ENCODE data around the gene MAP1LC3B. TPM values are rescaled to one million over a fixed set of nuclear protein-coding genes. Genes with fewer than 3 reads are reported as not detected.

MAP1LC3B gene
- total RNA-seq, 1 experiment from 2014 or later = 56.0 TPM

GRCh38 chr16:87426423-87427215 is 34.5 kb downstream of the MAP1LC3B start:
- H3K9me2 ChIP-seq (replicated peaks; ENCODE audit: insufficient read depth, low read length) = no peaks in the 10 kb centered on the region
- H3K9me3 ChIP-seq (ENCODE audit: low read length) = no peaks in the 10 kb centered on the region
- H3K4me1 ChIP-seq (ENCODE audit: low read length) = no peaks in the 10 kb centered on the region
- no peak overlapping the region for H2AFZ ChIP-seq (ENCODE audit: low read length)
- no peaks in the 10 kb centered on the region for H3K27me3 ChIP-seq (ENCODE audit: low read length)
- H4K20me1 ChIP-seq (ENCODE audit: insufficient read depth, low read depth, low read length) = no peaks in the 10 kb centered on the region
- no peak overlapping the region for H3K9ac ChIP-seq (ENCODE audit: low read length)
- H3K79me2 ChIP-seq (ENCODE audit: low read length) = no peaks in the 10 kb centered on the region
- no peak for DNase-seq
- no peak overlapping the region for H3K27ac ChIP-seq (ENCODE audit: low read length)
- no peak overlapping the region for H3K4me2 ChIP-seq (ENCODE audit: low read depth, low read length, poor library complexity, severe bottlenecking)
- H3K4me3 ChIP-seq (ENCODE audit: low read length) = no peak overlapping the region
- H3K36me3 ChIP-seq (ENCODE audit: insufficient read depth, low read length) = no peaks in the 10 kb centered on the region

GRCh38 chr16:87431926-87432325 is 39.8 kb downstream of the MAP1LC3B start:
- Histone ChIP-seq H3K4me3 (ENCODE audit: low read length) (no peak overlapping the region), H3K4me1 (ENCODE audit: low read length) (no peaks in the 10 kb centered on the region), H3K36me3 (ENCODE audit: insufficient read depth, low read length) (no peaks in the 10 kb centered on the region), H3K27ac (ENCODE audit: low read length) (no peak overlapping the region), H3K9me3 (ENCODE audit: low read length) (no peaks in the 10 kb centered on the region), H2AFZ (ENCODE audit: low read length) (no peak overlapping the region), H3K4me2 (ENCODE audit: low read depth, low read length, poor library complexity, severe bottlenecking) (no peak overlapping the region), H3K9me2 (replicated peaks; ENCODE audit: insufficient read depth, low read length) (no peaks in the 10 kb centered on the region), H3K9ac (ENCODE audit: low read length) (no peak overlapping the region), H3K27me3 (ENCODE audit: low read length) (no peaks in the 10 kb centered on the region), H3K79me2 (ENCODE audit: low read length) (no peaks in the 10 kb centered on the region), H4K20me1 (ENCODE audit: insufficient read depth, low read depth, low read length) (no peaks in the 10 kb centered on the region)
- DNase-seq = no peak

- H3K9me2 ChIP-seq (replicated peaks; ENCODE audit: insufficient read depth, low read length) = no peaks in the 10 kb centered on the region
- H3K36me3 ChIP-seq (ENCODE audit: insufficient read depth, low read length) = no peaks in the 10 kb centered on the region
- no peaks in the 10 kb centered on the region for H3K4me1 ChIP-seq (ENCODE audit: low read length)
Measured at GRCh38 chr16:87432330-87432915, 40.3 kb downstream of the MAP1LC3B start.

GRCh38 chr16:87434146-87434667 is 42.1 kb downstream of the MAP1LC3B start:
- no peak overlapping the region for H3K27ac ChIP-seq (ENCODE audit: low read length)
- no peak for DNase-seq
- H3K79me2 ChIP-seq (ENCODE audit: low read length) = no peaks in the 10 kb centered on the region
- no peaks in the 10 kb centered on the region for H3K27me3 ChIP-seq (ENCODE audit: low read length)
- H3K9me2 ChIP-seq (replicated peaks; ENCODE audit: insufficient read depth, low read length) = no peaks in the 10 kb centered on the region
- no peak overlapping the region for H2AFZ ChIP-seq (ENCODE audit: low read length)
- no peak overlapping the region for H3K4me2 ChIP-seq (ENCODE audit: low read depth, low read length, poor library complexity, severe bottlenecking)
- H3K9me3 ChIP-seq (ENCODE audit: low read length) = no peaks in the 10 kb centered on the region
- no peak overlapping the region for H3K9ac ChIP-seq (ENCODE audit: low read length)
- no peaks in the 10 kb centered on the region for H4K20me1 ChIP-seq (ENCODE audit: insufficient read depth, low read depth, low read length)
- no peaks in the 10 kb centered on the region for H3K4me1 ChIP-seq (ENCODE audit: low read length)
- H3K4me3 ChIP-seq (ENCODE audit: low read length) = no peak overlapping the region
- no peaks in the 10 kb centered on the region for H3K36me3 ChIP-seq (ENCODE audit: insufficient read depth, low read length)

More at GRCh38 chr16:87432330-87432915, 40.3 kb downstream of the MAP1LC3B start:
- Histone ChIP-seq H3K27ac (ENCODE audit: low read length) (no peak overlapping the region), H3K27me3 (ENCODE audit: low read length) (no peaks in the 10 kb centered on the region), H3K4me3 (ENCODE audit: low read length) (no peak overlapping the region), H3K4me2 (ENCODE audit: low read depth, low read length, poor library complexity, severe bottlenecking) (no peak overlapping the region), H4K20me1 (ENCODE audit: insufficient read depth, low read depth, low read length) (no peaks in the 10 kb centered on the region), H3K9me3 (ENCODE audit: low read length) (no peaks in the 10 kb centered on the region), H3K79me2 (ENCODE audit: low read length) (no peaks in the 10 kb centered on the region), H2AFZ (ENCODE audit: low read length) (no peak overlapping the region), H3K9ac (ENCODE audit: low read length) (no peak overlapping the region)
- DNase-seq = no peak

DNA sequence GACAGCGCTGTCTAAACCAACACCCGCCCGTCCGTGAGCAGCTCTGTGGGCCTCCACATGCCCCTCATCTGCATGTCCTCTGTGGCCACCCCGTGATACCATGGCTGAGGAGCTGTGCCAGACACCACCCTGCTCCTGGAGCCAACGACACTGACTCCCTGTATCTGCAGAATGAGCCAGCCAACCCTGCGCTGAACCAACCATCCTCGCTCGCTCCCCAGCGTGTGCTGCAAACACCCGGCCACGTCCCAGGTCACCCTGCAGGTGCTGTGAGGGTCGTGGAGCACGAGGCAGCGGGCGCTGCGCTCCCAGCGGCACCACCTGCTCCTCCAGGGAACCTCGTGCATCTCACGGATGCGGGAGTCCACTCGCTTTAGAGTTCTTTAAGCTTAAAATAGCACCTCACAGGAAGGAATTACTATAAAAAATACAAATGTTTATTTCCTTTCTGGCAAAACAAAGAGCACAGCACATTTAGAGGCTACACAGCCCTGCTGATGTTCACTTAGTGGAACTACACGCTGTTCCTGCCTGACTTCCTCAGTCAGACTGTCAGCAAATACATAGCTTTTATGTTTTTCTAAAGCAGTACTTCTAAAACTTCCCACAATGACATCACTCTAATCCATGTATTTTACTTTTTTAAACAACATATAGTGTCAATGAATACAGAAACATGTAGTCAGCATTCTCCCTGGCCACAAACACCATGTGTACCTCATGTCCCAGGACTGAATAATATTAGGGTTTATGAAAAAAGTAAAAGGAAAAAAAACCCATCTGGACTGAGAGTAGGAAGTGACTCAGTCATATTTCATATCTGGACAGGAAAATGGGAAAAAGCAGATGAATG is 43.5 kb downstream of the MAP1LC3B start:
- Histone ChIP-seq H3K36me3 (ENCODE audit: insufficient read depth, low read length) (no peaks in the 10 kb centered on the region), H3K79me2 (ENCODE audit: low read length) (no peaks in the 10 kb centered on the region), H3K27ac (ENCODE audit: low read length) (no peak overlapping the region), H3K4me3 (ENCODE audit: low read length) (no peak overlapping the region), H3K4me1 (ENCODE audit: low read length) (no peaks in the 10 kb centered on the region), H3K9me3 (ENCODE audit: low read length) (no peaks in the 10 kb centered on the region), H2AFZ (ENCODE audit: low read length) (no peak overlapping the region), H4K20me1 (ENCODE audit: insufficient read depth, low read depth, low read length) (no peaks in the 10 kb centered on the region), H3K27me3 (ENCODE audit: low read length) (no peaks in the 10 kb centered on the region), H3K4me2 (ENCODE audit: low read depth, low read length, poor library complexity, severe bottlenecking) (no peak overlapping the region), H3K9ac (ENCODE audit: low read length) (no peak overlapping the region), H3K9me2 (replicated peaks; ENCODE audit: insufficient read depth, low read length) (no peaks in the 10 kb centered on the region)
- no peak for DNase-seq

DNA sequence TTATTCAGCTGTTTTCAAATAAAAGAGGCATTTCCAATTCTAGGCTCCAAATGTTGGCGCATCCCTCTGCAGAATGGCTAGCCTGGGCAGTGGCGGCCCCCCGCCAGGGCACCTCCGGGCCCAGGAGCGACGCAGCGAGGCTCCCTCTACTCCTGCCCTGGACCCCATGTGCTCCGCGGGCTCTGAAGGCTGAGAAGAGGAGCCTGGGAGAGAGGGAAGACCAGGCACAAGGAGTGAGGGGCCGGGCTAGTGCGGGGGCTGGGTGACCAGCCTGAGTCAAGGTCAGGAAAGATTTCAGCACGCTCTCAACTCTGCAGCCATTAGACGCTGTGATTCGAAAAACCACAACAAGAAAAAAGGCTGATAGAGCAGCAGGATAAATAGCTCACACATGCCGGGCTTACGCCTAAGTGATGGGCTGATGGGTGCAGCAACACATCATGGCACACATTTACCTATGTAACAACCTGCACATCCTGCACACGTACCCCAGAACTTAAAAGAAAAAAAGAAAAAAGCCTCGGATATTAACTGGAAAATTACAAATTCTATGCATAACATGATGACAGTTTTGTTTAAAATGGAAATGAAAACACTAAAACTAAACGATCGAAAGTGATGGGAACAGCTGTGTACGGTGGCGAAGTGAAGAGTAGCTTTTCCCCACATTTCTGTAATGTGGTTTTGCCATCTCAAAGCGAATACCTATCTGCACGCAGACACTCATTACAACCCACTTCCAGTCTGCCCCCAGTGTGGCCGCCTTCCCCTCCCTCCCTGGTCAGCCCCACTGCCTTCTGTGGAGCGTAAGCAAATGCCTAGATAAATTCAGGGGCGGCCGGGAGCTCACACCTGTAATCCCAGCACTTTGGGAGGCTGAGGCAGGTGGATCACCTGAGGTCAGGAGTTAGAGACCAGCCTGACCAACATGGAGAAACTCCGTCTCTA is 44.4 kb downstream of the MAP1LC3B start:
- H3K9ac ChIP-seq (ENCODE audit: low read length) = no peak overlapping the region

DNA sequence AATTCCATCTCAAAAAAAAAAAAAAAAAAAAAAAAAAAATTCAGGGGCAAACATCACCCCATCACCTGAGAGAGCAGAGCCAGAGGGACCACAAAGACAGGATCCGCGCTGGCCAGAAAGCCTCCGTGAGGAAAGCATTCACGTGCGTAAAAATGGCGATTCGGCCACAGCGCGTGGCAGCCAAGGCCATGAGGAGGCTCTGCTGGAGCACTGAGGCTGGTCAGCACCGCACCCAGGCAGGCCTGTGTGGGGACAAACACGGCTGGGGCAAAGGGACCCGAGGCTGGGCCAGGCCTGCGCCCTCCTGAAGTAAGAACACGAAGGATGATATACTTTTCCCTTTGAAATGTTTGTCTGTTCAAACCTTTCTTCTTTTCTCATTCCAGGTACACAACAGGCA is 45.2 kb downstream of the MAP1LC3B start:
- H3K4me2 ChIP-seq (ENCODE audit: low read depth, low read length, poor library complexity, severe bottlenecking) = no peak overlapping the region
- H3K9me3 ChIP-seq (ENCODE audit: low read length) = no peaks in the 10 kb centered on the region
- no peaks in the 10 kb centered on the region for H3K9me2 ChIP-seq (replicated peaks; ENCODE audit: insufficient read depth, low read length)

More for the DNA sequence above, 44.4 kb downstream of the MAP1LC3B start:
- Histone ChIP-seq H3K79me2 (ENCODE audit: low read length) (no peaks in the 10 kb centered on the region), H3K9me3 (ENCODE audit: low read length) (no peaks in the 10 kb centered on the region), H4K20me1 (ENCODE audit: insufficient read depth, low read depth, low read length) (no peaks in the 10 kb centered on the region), H3K9me2 (replicated peaks; ENCODE audit: insufficient read depth, low read length) (no peaks in the 10 kb centered on the region), H3K4me3 (ENCODE audit: low read length) (no peak overlapping the region), H3K36me3 (ENCODE audit: insufficient read depth, low read length) (no peaks in the 10 kb centered on the region), H2AFZ (ENCODE audit: low read length) (no peak overlapping the region), H3K27me3 (ENCODE audit: low read length) (no peaks in the 10 kb centered on the region), H3K4me2 (ENCODE audit: low read depth, low read length, poor library complexity, severe bottlenecking) (no peak overlapping the region), H3K4me1 (ENCODE audit: low read length) (no peaks in the 10 kb centered on the region), H3K27ac (ENCODE audit: low read length) (no peak overlapping the region)
- no peak for DNase-seq

More for the DNA sequence above, 45.2 kb downstream of the MAP1LC3B start:
- no peaks in the 10 kb centered on the region for H3K4me1 ChIP-seq (ENCODE audit: low read length)
- H3K4me3 ChIP-seq (ENCODE audit: low read length) = no peak overlapping the region
- no peaks in the 10 kb centered on the region for H3K79me2 ChIP-seq (ENCODE audit: low read length)
- H3K27me3 ChIP-seq (ENCODE audit: low read length) = no peaks in the 10 kb centered on the region
- DNase-seq = no peak
- no peak overlapping the region for H3K27ac ChIP-seq (ENCODE audit: low read length)
- H4K20me1 ChIP-seq (ENCODE audit: insufficient read depth, low read depth, low read length) = no peaks in the 10 kb centered on the region
- H3K9ac ChIP-seq (ENCODE audit: low read length) = no peak overlapping the region
- no peak overlapping the region for H2AFZ ChIP-seq (ENCODE audit: low read length)
- H3K36me3 ChIP-seq (ENCODE audit: insufficient read depth, low read length) = no peaks in the 10 kb centered on the region
